Stomach (tissue), 4 donors: ENCODE data around the gene FNDC3B.

Source experiments
- POLR2A ChIP-seq, 4 donors: fragments of 450-650 bp; IDR thresholded peaks; one replicate each; pipeline ENCODE4 v1.6.1; 2016; ENCODE audit warnings: antibody characterized with exemption in 4 of 4, control low read depth in 2 of 4, mild to moderate bottlenecking in 1 of 4, moderate library complexity in 1 of 4
- POLR2AphosphoS5 ChIP-seq, 3 donors: sonication (generic); formaldehyde crosslinking; IDR thresholded peaks; one replicate each; pipeline ENCODE4 v1.6.1; 2016; ENCODE audit warnings: antibody characterized with exemption in 3 of 3
- TF ChIP-seq, protein P1 (sequence below), 7 experiments: fragments of 450-650 bp in 4 of 7; fragments of 200-600 bp in 3 of 7; sonication (generic) in 3 of 7; IDR thresholded peaks; one replicate each; pipeline ENCODE4 v1.5.1; 2016 to 2019; ENCODE audit warnings: antibody characterized with exemption in 7 of 7, control low read depth in 2 of 7, mild to moderate bottlenecking in 1 of 7

DNA sequence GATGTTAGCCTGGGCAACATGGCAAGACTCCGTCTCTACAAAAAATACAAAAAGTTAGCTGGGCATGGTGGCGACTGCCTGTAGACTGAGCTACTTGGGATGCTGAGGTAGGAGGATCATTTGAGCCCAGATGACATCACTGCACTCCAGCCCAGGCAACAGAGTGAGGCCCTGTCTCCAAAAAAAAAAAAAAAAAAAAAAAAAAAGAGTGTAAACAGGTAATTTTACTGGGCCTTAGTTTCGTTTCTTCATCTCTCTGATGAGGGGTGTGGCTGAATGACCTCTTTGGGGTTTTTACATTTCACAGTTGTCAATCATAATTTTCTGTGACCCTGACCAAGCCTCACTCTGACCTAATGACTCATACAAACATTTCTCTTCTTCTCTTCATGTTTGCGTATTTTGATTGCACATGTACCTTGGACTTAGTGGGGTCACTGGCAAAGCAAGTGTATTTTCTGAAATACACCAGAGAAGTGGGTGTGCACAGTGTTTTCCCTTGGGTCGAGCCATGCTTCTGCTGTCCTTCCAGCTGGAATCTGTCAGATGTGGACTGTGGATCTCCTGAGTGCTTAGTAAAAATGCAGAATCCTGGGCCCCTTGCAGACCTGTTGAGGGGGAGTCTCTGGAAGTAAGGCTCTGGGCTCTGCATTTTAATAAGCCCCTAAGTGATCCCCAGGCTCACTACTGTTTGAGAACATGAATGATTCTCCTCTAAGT is 140.5 kb downstream of the FNDC3B start:
- TF ChIP-seq POLR2A (IDR thresholded peaks at IDR 0.05) = no peak
- TF ChIP-seq, protein P1, sequence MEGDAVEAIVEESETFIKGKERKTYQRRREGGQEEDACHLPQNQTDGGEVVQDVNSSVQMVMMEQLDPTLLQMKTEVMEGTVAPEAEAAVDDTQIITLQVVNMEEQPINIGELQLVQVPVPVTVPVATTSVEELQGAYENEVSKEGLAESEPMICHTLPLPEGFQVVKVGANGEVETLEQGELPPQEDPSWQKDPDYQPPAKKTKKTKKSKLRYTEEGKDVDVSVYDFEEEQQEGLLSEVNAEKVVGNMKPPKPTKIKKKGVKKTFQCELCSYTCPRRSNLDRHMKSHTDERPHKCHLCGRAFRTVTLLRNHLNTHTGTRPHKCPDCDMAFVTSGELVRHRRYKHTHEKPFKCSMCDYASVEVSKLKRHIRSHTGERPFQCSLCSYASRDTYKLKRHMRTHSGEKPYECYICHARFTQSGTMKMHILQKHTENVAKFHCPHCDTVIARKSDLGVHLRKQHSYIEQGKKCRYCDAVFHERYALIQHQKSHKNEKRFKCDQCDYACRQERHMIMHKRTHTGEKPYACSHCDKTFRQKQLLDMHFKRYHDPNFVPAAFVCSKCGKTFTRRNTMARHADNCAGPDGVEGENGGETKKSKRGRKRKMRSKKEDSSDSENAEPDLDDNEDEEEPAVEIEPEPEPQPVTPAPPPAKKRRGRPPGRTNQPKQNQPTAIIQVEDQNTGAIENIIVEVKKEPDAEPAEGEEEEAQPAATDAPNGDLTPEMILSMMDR (IDR thresholded peaks at IDR 0.05) = no peak
- no peak for TF ChIP-seq POLR2AphosphoS5 (IDR thresholded peaks at IDR 0.05)
